Stimulated activated CD4-positive, alpha-beta T cell treated with anti-CD3 and anti-CD28 coated beads, Interleukin-2, amount 100 ng/mL, for 48 hours (primary cell): ENCODE results near the gene GALNT9.

Experiments
- DNase-seq, 2 donors: peaks; one replicate each; pipeline ENCODE4 v3.0.0-alpha.2; 2020

Gene GALNT9

DNA sequence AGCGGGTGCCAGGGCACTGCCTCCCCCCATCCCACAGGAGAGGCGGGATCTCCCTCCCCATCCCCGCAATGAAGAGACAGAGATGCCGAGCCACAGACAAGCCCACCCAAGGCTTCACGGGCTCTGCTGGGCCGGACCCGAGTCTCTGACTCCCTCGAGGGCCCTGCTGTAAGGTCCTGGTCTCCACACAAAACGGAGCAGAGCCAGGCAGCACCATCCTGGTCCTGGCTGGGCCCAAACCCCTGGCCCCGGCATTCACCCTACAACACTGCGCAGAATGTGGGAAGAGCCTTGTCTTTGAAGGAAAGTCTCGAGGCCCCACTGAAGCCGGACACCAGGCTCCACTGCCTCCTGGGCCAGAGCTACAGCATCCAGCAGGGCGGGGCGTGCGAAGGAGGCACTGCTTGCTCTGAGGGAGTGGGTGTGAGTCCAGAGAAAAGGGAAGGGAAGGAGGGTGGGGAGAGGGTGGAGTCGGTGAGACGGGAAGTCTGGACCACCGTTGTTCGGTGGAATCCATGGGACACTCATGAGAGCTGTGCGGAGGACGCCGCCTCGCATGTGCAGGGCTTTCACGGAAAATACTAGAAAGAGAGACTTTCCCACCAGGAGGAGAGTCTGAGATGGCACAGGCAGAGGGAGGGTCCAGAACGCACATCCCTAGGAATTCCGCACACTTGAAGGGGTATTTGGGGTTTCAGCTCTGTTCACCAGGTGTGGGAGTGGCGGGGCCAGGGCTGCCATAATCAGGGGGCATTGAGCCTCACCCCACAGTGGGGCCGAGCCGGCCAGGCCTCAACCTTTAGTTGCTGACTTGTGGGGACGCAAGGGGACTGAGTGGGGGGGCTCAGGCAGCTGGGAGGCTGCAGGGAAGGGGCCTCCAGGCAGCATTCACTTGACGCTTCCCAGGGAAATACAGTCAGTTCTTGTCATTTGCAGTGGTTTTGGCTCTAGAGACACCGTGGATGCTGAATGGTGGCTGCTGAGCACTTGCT lies 36.8 kb downstream of the GALNT9 start:
- DNase-seq = no peak

DNA sequence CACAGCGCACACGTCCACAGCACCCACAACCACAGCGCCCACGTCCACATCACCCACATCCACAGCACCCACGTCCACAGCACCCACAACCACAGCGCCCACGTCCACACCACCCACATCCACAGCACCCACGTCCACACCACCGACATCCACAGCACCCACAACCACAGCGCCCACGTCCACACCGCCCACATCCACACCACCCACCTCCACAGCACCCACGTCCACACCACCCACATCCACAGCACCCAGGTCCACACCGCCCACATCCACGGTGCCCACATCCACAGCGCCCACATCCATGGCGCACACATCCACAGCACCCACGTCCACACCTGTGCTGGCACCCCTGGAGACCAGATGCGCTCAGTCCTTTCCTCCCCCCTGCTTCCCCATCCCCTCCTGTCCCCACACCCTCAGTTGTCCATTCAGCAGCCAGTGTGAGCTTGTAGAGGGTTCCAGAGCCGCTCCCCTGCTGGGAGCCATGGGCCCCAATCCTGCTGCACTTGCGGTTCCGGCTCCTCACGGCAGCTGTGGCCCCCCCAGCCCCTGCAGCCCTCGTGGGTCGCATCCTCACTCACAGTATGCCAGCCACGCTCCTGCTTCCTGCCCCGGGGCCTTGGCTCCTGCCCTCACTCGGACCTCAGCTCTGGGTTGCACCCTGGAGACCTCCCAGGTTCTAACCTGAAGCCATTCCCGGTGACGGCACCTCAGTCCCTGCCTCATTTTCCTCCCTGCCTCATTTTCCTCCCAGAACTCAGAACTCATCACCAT lies 37.8 kb downstream of the GALNT9 start:
- DNase-seq = no peak

DNA sequence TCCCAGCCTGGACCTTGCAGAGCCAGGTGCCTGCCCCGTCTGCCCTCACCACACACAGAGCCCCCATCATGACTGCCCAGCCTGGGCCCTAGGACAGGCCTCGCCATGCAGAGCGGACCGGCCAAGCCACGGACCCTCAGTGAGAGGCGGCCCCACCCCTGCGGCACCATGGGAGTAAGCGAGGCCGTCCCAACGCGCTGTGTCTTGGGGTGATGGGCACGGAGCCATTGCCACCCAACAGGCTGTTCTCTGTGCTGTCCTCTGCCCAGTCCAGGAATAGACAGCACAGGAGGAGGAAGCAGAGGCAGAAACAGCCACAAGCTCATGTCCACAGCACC lies 39.2 kb downstream of the GALNT9 start:
- DNase-seq = no peak

DNA sequence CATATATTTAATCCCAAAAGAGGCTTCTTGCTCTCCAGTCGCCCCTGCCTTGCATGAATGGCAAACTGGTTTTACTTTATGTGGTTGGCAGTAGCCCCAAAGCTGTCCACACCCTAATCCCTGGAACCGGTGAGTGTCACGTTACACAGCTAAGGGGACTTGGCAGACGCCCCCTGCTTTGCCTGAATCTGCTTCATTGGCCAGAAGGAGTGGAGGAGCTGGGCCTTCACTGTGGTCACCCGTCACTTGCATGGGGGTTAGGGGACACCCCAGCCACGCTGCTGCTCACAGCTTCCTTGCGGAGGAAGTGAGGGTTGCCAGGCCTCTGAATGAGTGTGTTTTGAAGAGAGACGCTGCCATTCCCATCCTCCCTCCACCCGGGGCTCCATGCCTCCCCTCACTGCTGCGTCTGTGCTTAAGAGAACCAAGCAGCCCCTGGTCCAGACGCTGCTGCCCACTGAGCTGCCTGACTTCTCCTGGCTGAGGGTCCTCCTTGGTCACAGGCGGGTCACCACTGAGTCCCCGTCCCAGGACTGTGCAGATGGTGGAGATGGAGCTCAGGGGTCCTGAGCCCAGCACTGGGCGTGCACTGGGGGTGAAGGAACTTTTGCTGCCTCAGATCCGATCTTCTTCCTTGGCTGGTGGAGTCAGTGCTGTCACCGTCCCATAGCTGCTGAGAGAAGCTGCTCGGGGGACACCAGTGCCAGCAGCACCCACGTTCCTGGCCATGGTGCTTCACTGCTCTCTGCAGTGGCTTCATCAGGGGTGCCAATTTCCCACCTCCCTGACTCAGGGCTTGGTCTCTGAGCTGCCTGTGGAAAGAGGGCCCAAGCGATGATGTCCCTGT lies 39.8 kb downstream of the GALNT9 start:
- no peak for DNase-seq

DNA sequence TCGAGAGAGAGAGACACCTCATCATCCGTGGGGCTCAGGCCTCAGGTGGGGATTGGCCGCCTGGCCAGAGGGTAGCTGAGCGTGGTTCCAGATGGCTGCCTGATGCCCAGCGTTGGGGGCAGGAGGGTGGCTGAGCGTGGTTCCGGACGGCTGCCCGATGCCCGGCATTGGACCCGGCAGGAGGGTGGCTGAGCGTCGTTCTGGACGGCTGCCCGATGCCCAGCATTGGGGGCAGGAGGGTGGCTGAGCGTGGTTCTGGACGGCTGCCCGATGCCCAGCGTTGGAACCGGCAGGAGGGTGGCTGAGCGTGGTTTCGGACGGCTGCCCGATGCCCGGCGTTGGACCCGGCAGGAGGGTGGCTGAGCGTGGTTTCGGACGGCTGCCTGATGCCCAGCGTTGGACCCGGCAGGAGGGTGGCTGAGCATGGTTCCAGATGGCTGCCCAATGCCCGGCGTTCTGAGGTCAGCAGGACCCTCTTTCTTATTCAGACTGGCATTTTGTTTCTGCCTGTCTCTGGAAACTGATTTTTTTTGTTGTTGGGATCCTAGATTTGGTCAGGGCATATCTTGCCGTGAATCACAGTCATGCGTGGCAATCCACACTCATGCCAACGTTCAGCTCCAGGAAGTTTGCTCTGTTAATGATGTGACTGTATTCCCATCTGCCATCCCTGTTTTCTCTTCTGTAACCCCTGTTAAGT lies 40.7 kb downstream of the GALNT9 start:
- DNase-seq = no peak

DNA sequence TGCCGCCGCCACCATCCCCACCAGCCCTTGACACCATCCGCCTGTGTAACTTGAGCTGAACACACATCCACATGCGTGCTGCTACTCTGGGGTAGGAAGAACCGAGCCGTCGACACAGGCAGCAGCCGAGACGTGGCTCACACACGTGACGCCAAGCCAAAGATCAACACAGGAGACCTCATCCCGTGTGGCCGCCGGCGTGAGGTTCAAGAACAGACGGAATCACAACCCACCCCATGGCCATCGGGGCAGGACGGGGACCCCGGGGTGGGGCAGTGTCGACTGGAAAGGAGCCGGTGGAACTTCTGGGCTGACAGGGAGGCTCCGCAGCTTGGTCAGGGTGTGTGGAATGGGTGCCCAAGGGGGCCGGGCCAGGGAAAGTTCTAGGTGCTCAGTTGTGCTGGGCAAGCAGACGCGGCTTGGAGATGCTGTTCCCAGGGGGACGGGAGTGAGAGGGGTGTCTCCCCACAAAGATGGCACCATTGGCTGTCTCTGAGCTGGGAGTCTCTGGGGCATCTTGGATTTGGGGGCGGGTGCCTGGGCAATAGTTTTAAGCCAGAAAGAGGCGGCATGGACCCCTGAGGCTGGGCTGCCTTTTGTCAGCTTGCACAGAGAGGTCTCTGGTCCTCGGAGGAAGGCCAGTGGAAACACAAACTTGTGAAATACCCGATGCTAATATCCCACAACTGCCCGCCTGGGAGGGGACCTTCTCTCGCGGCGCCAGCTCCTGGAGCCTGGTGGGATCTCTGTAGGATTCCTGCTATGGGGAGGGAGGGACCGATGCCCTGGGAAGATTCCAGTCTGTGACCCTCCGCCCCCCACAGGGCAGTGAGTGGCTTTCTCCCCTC lies 41.8 kb downstream of the GALNT9 start:
- no peak for DNase-seq

DNA sequence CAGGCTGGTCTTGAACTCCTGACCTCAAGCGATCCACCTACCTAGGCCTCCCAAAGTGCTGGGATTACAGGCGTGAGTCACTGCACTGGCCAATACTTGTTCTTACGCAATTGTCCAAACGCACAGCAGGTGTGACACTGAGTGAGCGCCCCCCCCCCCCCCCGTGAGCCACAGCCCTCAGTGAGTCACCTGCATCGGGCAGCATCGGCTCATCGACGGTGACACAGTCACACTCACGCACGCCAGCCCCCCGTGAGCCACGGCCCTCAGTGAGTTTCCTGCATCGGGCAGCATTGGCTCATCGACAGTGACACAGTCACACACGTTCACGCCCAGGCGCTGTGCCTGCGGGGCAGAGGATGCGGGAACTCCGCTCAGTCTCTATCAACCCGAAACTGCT lies 42.5 kb downstream of the GALNT9 start:
- DNase-seq = no peak

DNA sequence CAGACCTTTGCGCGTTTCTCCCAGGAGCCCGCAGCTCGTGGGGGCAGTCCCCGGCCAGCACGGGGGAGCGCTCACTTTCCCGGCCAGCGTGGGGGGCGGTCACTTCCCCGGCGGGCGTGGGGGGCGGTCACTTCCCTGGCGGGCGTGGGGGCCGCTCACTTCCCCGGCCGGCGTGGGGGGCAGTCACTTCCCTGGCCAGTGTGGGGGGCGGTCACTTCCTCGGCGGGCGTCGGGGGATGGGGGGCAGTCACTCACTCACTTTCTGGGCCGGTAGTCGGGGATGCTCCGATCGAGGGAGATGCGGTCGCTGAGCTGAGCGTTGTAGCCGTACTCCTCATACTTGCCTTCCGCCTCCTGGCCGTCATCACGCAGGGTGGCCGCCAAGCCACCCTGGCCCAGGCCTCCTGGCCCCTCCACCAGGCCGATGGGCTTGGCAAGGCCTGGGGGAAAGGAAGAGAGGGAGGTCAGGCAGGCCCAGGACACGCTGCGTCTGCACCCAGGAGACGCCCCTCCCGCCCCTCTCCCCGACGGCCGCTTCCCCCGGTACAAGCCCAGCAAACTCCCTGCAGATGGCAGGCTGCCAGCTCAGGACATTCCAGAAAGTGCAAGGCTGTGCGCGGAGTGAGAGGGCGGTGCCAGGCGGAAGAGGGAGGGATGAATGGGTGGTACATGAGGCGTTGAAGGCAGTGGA lies 43.3 kb downstream of the GALNT9 start:
- DNase-seq = no peak

DNA sequence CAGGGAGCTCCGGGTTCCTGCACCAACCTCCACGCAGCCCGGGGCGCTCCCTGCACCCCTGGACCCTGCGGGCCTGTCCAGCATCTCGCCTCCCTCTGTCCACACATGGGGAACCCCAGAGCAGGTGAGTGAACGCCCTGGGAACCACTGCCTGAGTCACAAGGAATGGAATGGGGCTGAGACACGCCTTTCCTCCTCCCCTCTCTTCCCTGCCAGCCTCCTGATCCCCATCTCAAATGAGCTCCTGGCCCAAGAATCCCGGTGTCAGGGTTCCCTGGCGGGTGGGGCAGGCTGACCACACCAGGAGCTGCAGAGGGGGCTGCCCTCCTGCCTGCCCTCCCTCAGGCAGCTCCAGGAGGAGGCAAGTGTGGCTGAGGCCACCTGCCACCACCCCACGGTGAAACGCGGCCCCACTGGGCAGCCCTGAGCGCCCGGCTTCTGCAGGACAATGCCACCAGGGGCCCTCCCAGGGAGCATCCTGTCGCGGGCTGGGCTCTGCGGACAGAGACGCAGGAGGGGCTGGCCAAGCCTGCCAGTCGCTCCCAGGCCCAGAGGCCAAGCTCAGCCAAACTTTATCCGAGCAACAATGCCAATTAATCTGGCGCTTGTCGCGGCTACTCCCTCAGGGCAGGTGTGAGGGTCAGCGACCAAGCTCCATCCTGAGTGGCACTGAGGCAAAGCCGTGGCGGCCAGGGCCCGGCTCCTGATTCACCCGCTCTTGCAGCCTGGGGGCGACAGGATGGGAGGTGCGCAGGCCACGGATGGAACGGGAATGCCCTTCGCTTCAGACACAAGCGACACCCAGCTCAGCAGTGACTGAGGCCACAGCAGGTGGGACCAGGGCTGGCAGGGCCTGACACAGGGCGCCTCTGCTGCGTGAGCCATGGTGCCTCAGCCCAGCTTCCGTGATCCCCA lies 44.3 kb downstream of the GALNT9 start:
- DNase-seq = no peak

DNA sequence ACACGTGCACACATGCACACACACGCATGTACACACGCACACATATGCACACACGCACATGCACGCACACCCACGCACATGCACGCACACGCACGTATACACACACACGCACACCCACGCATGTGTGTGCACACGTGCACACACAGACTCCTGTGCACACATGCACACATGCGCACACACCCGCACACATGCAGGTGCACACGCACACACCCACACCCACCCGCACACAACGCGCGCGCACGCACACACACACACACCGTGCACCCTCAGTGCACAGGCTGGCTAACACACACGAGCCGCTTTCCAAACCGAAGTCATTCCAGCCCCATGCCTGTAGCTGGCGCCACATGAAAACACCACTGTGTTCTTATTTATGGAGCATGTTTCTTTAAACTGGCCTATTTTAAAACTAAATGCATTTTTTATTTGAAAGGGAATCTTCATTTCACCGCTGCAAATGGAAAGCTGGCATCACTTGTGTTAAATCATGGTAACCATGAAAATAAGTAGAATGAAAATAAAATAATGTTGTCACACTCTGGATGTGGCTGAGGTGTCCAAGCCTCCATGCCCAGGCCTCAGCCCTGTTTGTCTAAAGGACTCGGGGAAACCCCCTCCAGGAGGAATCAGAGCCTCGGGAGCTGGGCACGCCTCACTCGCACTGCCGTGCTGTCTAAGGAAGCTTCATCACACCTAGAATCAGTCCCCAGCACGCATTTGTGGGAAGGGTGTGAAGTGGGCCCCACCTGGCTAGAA lies 45.1 kb downstream of the GALNT9 start:
- DNase-seq = no peak

DNA sequence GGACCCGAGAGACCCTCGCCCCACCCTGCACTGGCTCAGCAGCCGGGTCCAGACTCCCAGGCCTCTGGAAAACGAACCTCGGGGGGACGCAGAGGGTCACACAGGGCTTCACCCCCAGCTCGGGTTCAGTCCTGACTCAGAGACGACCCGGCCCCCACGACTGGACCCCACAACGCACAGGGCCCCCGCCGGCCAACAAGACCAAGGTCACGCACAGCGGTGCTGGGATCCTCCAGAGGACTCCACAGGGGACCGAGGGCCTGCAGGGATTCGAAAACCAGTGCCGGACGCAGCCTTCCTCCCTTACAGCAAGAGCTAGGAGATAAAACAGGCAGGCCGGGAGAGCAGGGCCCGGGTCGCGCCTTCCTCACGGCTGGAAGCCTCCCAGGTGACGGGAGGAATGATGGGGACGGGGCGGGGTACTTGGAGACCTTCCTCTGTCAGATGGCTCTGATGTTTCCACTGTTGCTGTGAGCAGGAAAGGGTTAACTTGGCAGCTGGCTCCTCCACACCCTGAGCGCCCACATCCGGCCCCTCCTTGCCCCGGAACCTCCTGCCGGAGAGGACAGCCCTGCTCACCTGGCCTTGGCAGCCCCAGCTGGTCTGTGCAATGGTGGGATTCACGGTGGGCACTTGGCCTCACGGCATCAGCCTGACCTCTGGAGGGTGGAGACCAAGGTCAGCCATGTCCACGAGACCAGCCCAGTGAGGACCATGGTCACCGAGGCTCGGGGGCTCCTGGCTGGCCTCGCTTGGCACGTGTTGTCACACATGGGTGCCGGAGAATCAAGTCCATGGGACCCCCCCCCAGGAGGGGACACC lies 46.2 kb downstream of the GALNT9 start:
- no peak for DNase-seq

DNA sequence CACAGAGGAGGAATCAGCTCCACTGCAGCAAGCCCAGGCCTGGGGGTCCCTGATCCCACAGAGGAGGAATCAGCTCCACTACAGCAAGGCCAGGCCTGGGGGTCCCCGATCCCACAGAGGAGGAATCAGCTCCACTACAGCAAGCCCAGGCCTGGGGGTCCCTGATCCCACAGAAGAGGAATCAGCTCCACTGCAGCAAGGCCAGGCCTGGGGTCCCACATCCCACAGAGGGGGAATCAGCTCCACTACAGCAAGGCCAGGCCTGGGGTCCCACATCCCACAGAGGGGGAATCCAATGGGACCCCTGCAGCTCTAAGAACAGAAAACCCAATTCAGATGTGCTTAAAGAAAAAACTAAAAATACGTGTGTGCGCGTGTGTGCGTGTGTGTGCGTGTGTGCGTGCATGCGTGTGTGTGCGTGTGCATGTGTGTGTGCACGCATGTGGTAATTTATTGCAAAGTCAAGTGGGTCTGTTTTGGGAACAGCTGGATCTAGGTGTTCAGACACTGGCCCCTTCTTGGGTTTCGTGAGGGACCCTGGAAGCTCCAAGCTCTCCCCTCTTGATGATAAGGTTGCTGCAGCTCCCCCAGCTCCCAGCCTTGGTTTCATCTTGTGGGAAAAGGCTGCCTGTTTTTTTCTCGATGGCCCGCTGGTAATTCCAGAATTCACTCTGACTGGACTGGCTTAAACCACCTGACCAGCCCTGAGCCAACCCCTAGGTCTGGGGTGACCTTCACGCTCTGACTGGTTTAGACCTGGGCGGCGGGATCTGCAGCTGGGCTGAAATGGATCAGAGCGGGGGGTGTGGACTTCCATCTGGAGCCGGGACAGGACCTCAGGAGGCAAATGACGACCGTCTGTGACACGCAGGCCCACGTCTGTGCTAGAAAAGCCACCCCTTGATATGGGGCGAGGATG lies 47.1 kb downstream of the GALNT9 start:
- no peak for DNase-seq

DNA sequence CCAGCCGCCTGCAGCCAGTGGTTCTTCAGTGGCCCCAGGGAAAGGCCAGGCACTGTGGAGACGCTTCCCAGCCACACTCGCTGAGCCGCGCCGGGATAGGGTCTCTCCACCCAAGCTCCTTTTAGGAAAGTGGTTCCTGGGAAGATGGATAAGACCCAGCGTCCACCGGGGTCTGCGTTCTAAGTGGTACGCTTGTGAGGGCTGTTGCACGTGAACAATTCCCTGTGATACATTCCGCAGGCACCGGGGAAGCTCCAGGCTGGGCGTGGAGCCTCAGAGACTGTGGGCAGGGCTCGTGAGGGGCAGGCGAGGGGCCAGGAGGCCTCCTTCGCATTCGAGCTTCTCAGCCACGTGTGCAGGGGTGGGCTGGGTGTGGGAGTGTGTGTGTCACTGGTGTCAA lies 48.4 kb downstream of the GALNT9 start:
- no peak for DNase-seq

DNA sequence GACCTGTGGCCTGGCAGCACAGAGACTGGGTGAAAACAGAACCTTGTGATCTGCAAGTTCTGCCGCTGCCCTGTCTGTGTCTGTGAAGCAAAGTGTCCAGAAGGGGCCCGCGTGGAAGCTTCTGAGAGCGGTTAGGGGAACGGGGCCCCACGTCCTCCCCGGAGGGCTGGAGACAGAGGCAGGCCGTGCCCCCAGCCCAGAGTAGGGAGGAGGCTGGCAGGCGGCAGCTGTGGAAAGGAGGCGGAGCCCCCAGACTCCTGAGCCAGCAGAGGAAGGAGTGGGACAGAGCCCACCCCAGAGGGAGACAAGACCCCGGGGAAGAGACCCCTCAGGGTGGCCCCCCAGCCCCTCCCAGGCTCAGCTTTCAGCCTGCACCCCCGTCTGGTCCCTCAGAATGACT lies 49.0 kb downstream of the GALNT9 start:
- DNase-seq = no peak

DNA sequence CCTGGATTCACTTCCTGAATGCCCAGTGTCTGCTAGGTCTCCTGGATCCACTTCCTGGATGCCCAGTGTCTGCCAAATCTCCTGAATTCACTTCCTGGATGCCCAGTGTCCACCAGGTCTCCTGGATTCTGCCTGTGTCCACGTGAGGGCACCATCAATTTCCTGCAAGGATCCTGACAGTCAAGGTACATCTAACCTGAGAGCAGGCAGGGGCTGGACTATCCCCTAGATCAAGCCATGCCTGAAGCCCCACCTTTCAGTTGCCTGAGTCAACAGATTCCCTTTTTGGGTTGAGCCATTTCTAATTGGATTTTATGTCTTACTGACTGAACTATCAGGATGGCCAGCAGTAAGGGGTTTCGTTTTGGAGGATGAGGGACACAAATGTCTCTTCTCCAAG lies 49.5 kb downstream of the GALNT9 start:
- no peak for DNase-seq

DNA sequence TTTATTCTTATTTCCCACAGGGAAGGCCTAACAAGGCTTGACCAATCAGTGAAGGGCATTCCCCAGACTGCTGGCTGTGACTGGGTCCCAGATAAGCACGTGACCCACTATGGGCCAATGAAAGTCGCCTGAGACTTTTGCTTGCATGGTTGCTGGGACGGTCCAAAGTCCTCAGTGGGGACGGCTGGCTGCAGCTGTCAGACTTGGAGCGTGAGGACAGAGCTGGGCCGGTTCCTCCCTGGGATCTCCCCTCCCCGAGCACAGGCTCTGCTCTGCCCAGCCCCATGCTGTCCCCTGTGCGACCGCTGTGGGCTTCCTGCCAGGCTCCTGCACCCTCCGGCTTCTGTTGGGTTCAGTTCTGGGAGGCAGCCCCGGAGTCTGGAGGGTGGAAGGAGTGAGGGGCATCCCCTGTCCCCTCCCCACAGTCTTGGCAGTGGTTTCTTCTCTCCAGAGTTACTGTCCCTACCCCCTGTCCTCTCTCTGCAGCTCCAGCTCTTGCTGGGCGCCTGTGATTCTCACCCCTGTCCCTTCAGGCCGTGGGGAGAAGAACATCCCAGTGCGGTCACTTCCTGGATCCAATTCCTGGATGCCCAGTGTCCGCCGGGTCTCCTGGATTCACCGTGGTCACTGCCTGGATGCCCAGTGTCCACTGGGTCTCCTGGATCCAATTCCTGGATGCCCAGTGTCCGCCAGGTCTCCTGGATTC lies 50.1 kb downstream of the GALNT9 start:
- DNase-seq = no peak
